ENCODE data around the gene MXRA8.

MXRA8 gene

GRCh38 chr1:1337793-1338147, 20.6 kb downstream of the MXRA8 start:
- no peak for TF ChIP-seq CTCF (IDR thresholded peaks at IDR 0.05; ENCODE audit: low read depth, low read length)
- DNase-seq (ENCODE audit: low read depth in 2 of 2): no peak
- H3K4me3 ChIP-seq (replicated peaks in 1 of 2; ENCODE audit: low read depth in 2 of 2, low read length in 2 of 2): no peak overlapping the region

- DNase-seq (ENCODE audit: low read depth in 2 of 2): no peak
- no peak overlapping the region for H3K4me3 ChIP-seq (replicated peaks in 1 of 2; ENCODE audit: low read depth in 2 of 2, low read length in 2 of 2)
- TF ChIP-seq CTCF (IDR thresholded peaks at IDR 0.05; ENCODE audit: low read depth, low read length): no peak
These were observed 21.2 kb downstream of the MXRA8 start for GRCh38 chr1:1336931-1337792.

GRCh38 chr1:1336446-1336845, 21.9 kb downstream of the MXRA8 start:
- DNase-seq (ENCODE audit: low read depth in 2 of 2): no peak
- H3K4me3 ChIP-seq (replicated peaks in 1 of 2; ENCODE audit: low read depth in 2 of 2, low read length in 2 of 2): no peak overlapping the region
- no peak for TF ChIP-seq CTCF (IDR thresholded peaks at IDR 0.05; ENCODE audit: low read depth, low read length)

- TF ChIP-seq CTCF (IDR thresholded peaks at IDR 0.05; ENCODE audit: low read depth, low read length): no peak
- no peak for DNase-seq (ENCODE audit: low read depth in 2 of 2)
- H3K4me3 ChIP-seq (replicated peaks in 1 of 2; ENCODE audit: low read depth in 2 of 2, low read length in 2 of 2): no peak overlapping the region
These were observed 22.5 kb downstream of the MXRA8 start for GRCh38 chr1:1335792-1336248.

GRCh38 chr1:1335283-1335682, 23.1 kb downstream of the MXRA8 start:
- no peak overlapping the region for H3K4me3 ChIP-seq (replicated peaks in 1 of 2; ENCODE audit: low read depth in 2 of 2, low read length in 2 of 2)
- TF ChIP-seq CTCF (IDR thresholded peaks at IDR 0.05; ENCODE audit: low read depth, low read length): no peak
- no peak for DNase-seq (ENCODE audit: low read depth in 2 of 2)

- no peak for TF ChIP-seq CTCF (IDR thresholded peaks at IDR 0.05; ENCODE audit: low read depth, low read length)
- H3K4me3 ChIP-seq (replicated peaks in 1 of 2; ENCODE audit: low read depth in 2 of 2, low read length in 2 of 2): no peak overlapping the region
These were observed 23.5 kb downstream of the MXRA8 start for GRCh38 chr1:1334835-1335234.

More at GRCh38 chr1:1334835-1335234, 23.5 kb downstream of the MXRA8 start:
- DNase-seq (ENCODE audit: low read depth in 2 of 2): no peak

All from cardiac fibroblast (primary cell).